ENCODE measurements around the gene FAM118B. TPM values are rescaled to one million over a fixed set of nuclear protein-coding genes. Genes with fewer than 3 reads are reported as not detected.
A peak's percentile ranks its signal among the peaks of the same experiment; 100 is the strongest.

FAM118B gene

GRCh38 chr11:126310200-126310991, 98.8 kb downstream of the FAM118B start:
- Histone ChIP-seq H3K4me2 (ENCODE audit: low read length) (no peak overlapping the region), H3K4ac (ENCODE audit: low read depth, low read length) (no peak overlapping the region), H2AK5ac (ENCODE audit: low read length) (no peak overlapping the region), H3K23ac (ENCODE audit: low read length) (no peak overlapping the region), H3K9ac (ENCODE audit: low read length) (peak overlapping the region; percentile 31), H3K79me2 (ENCODE audit: control insufficient read depth, insufficient read depth, low read length) (no peaks in the 10 kb centered on the region), H2BK15ac (replicated peaks; ENCODE audit: low read depth) (no peak overlapping the region), H3K36me3 (ENCODE audit: control insufficient read depth, insufficient read depth, low read length) (no peaks in the 10 kb centered on the region), H3K79me1 (ENCODE audit: low read length) (no peaks in the 10 kb centered on the region), H3K4me3 (ENCODE audit: low read length) (no peak overlapping the region), H3K27ac (ENCODE audit: low read depth, low read length) (no peak overlapping the region), H4K8ac (ENCODE audit: low read depth, low read length) (no peak overlapping the region), H2BK5ac (ENCODE audit: low read length) (no peak overlapping the region), H3K4me1 (ENCODE audit: control insufficient read depth, low read depth, low read length) (no peaks in the 10 kb centered on the region), H2BK120ac (ENCODE audit: low read depth, low read length) (no peak overlapping the region), H3K27me3 (ENCODE audit: insufficient read depth, low read length, poor library complexity) (no peaks in the 10 kb centered on the region), H4K5ac (ENCODE audit: low read length) (no peak overlapping the region), H3K56ac (ENCODE audit: low read length) (no peak overlapping the region), H3K18ac (ENCODE audit: low read length) (no peak overlapping the region)
- WGBS (ENCODE audit: extremely low coverage, insufficient coverage, low lambda C conversion rate) = no CpG with 5 or more reads among the region's 12 CpGs
- peak; percentile 80 for DNase-seq

- DNase-seq = no peak
- no peak overlapping the region for H3K18ac ChIP-seq (ENCODE audit: low read length)
- H4K5ac ChIP-seq (ENCODE audit: low read length) = no peak overlapping the region
- H2BK120ac ChIP-seq (ENCODE audit: low read depth, low read length) = no peak overlapping the region
- no peak overlapping the region for H3K4ac ChIP-seq (ENCODE audit: low read depth, low read length)
- WGBS (ENCODE audit: extremely low coverage, insufficient coverage, low lambda C conversion rate) = no CpG with 5 or more reads among the region's 6 CpGs
- H3K4me1 ChIP-seq (ENCODE audit: control insufficient read depth, low read depth, low read length) = no peaks in the 10 kb centered on the region
- H3K56ac ChIP-seq (ENCODE audit: low read length) = no peak overlapping the region
- no peak overlapping the region for H3K4me3 ChIP-seq (ENCODE audit: low read length)
- H3K36me3 ChIP-seq (ENCODE audit: control insufficient read depth, insufficient read depth, low read length) = no peaks in the 10 kb centered on the region
- H3K9ac ChIP-seq (ENCODE audit: low read length) = no peak overlapping the region
- H3K27ac ChIP-seq (ENCODE audit: low read depth, low read length) = no peak overlapping the region
- no peaks in the 10 kb centered on the region for H3K79me1 ChIP-seq (ENCODE audit: low read length)
- H2BK15ac ChIP-seq (replicated peaks; ENCODE audit: low read depth) = no peak overlapping the region
- H3K23ac ChIP-seq (ENCODE audit: low read length) = no peak overlapping the region
- no peaks in the 10 kb centered on the region for H3K27me3 ChIP-seq (ENCODE audit: insufficient read depth, low read length, poor library complexity)
- H2BK5ac ChIP-seq (ENCODE audit: low read length) = no peak overlapping the region
- no peaks in the 10 kb centered on the region for H3K79me2 ChIP-seq (ENCODE audit: control insufficient read depth, insufficient read depth, low read length)
- no peak overlapping the region for H4K8ac ChIP-seq (ENCODE audit: low read depth, low read length)
- no peak overlapping the region for H3K4me2 ChIP-seq (ENCODE audit: low read length)
- no peak overlapping the region for H2AK5ac ChIP-seq (ENCODE audit: low read length)
These were observed 99.4 kb downstream of the FAM118B start for GRCh38 chr11:126310992-126311310.

GRCh38 chr11:126311401-126312291, 100.1 kb downstream of the FAM118B start:
- no peak overlapping the region for H4K8ac ChIP-seq (ENCODE audit: low read depth, low read length)
- H2BK120ac ChIP-seq (ENCODE audit: low read depth, low read length) = no peak overlapping the region
- H3K27me3 ChIP-seq (ENCODE audit: insufficient read depth, low read length, poor library complexity) = no peaks in the 10 kb centered on the region
- H3K4me3 ChIP-seq (ENCODE audit: low read length) = no peak overlapping the region
- H3K4me2 ChIP-seq (ENCODE audit: low read length) = no peak overlapping the region
- no peak overlapping the region for H2AK5ac ChIP-seq (ENCODE audit: low read length)
- no peak overlapping the region for H2BK5ac ChIP-seq (ENCODE audit: low read length)
- H3K36me3 ChIP-seq (ENCODE audit: control insufficient read depth, insufficient read depth, low read length) = no peaks in the 10 kb centered on the region
- H3K9ac ChIP-seq (ENCODE audit: low read length) = no peak overlapping the region
- no CpG with 5 or more reads among the region's 14 CpGs for WGBS (ENCODE audit: extremely low coverage, insufficient coverage, low lambda C conversion rate)
- no peak for DNase-seq
- no peaks in the 10 kb centered on the region for H3K4me1 ChIP-seq (ENCODE audit: control insufficient read depth, low read depth, low read length)
- no peak overlapping the region for H3K4ac ChIP-seq (ENCODE audit: low read depth, low read length)
- H3K56ac ChIP-seq (ENCODE audit: low read length) = no peak overlapping the region
- H3K18ac ChIP-seq (ENCODE audit: low read length) = no peak overlapping the region
- H3K27ac ChIP-seq (ENCODE audit: low read depth, low read length) = no peak overlapping the region
- H3K79me2 ChIP-seq (ENCODE audit: control insufficient read depth, insufficient read depth, low read length) = no peaks in the 10 kb centered on the region
- H3K79me1 ChIP-seq (ENCODE audit: low read length) = no peaks in the 10 kb centered on the region
- H2BK15ac ChIP-seq (replicated peaks; ENCODE audit: low read depth) = no peak overlapping the region
- H4K5ac ChIP-seq (ENCODE audit: low read length) = no peak overlapping the region
- H3K23ac ChIP-seq (ENCODE audit: low read length) = no peak overlapping the region

Small RNAs within 50 kb of the gene (small RNA-seq; reads per million reads assigned to genes)
- gene AP001893.2 (ENCODE audit: insufficient read depth) (not detected), gene RN7SL351P (ENCODE audit: insufficient read depth) (not detected), gene RNU4-86P (ENCODE audit: insufficient read depth) (not detected)

Measured in mesendoderm (in vitro differentiated cells).